Measurements from ENCODE around the gene PPP6C.
"Not testable (repeated sequence)": the region's sequence is repeated elsewhere in the genome, so short reads cannot be mapped to it uniquely, and the experiment has no call there.

PPP6C gene

GRCh38 chr9:125189361-125190289 is at the start of gene PPP6C:
TSS of gene PPP6C (minus strand) at chr9:125189803. CDS start at chr9:125189718, 85 bp downstream.
- peak; percentile 96 to 98 for DNase-seq

DNA sequence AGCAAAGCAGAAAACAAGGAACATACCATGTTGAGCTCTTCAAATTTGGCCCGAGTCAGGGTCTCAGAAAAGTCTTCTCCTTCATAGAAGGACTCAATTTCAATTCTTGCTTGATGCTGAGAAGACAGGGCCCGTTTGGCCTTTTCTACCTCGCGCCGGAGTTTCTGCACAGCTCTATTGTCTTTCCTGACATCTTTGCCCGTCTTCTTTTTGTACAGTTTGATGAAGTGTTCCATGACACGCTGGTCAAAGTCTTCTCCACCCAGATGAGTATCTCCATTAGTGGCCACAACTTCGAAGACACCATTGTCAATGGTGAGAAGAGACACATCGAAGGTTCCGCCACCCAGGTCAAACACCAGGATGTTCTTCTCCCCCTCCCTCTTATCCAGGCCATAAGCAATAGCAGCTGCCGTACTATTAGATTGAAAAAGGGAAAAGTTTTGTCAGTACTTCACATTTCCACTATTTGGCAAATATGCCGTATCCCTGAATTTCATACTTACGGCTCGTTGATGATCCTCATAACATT is 49.4 kb upstream of the PPP6C start:
- DNase-seq, result no peak

DNA sequence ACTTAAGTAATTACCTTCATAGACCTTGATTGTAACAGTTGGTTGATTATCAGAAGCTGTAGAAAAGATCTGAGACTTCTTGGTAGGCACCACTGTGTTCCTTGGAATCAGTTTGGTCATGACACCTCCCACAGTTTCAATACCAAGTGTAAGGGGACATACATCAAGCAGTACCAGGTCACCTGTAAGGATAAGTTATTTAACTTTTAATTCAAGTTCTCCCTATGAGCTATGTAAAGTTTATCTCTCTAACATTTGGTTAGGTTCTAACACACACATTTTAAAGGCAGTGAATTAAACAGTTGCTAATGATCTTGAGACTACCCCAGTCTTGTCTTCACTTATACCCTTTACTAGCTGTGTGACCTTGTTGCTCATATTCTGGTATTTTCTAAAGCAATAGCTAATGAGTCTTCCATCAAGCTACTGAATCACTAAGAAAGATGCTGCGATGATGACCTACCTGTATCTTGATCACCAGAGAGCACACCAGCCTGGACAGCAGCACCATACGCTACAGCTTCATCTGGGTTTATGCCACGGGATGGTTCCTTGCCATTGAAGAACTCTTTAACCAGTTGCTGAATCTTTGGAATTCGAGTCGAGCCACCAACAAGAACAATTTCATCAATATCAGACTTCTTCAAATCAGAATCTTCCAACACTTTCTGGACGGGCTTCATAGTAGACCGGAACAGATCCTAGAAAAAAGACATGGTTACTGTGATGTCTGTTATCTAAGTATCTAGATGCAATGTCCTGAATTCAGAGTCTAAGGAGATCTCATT is 48.7 kb upstream of the PPP6C start:
- DNase-seq, result no peak

DNA sequence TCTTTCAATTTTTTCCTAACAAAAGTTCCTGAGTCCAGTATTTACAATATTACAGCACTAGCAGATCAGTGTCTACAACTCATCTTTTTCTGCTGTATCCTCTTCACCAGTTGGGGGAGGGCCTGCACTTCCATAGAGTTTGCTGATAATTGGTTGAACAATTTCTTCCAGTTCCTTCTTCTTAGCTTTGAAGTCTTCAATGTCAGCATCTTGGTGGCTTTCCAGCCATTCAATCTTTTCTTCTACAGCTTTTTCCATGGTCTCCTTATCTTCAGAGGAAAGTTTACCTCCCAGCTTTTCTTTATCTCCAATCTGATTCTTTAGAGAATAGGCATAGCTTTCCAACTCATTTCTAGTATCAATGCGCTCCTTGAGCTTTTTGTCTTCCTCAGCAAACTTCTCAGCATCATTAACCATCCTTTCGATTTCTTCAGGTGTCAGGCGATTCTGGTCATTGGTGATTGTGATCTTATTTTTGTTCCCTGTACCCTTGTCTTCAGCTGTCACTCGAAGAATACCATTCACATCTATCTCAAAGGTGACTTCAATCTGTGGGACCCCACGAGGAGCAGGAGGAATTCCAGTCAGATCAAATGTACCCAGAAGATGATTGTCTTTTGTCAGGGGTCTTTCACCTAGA is 47.0 kb upstream of the PPP6C start:
- not testable (repeated sequence) for DNase-seq

GRCh38 chr9:125235804-125236519 is 46.4 kb upstream of the PPP6C start:
- no peak for DNase-seq

GRCh38 chr9:125234099-125234498 is 44.5 kb upstream of the PPP6C start:
- not testable (repeated sequence) for DNase-seq

- no peak for DNase-seq
These were observed 44.1 kb upstream of the PPP6C start for GRCh38 chr9:125233678-125234077.

DNA sequence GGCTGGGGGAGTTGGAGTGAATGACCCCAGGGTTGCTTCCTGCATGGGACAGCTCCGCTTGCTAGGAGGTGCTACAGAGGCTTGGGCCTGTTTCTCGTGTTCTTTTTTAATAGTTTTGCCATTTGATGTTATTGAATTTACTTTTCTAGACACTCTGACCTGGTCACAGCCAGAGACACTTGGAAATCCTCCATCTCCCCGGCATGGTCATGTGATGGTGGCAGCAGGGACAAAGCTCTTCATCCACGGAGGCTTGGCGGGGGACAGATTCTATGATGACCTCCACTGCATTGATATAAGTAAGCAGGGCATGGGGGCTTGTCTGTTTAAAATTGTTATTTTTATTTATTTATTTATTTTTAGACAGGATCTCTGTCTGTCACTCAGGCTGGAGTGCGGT is 38.2 kb upstream of the PPP6C start:
- no peak for DNase-seq

DNA sequence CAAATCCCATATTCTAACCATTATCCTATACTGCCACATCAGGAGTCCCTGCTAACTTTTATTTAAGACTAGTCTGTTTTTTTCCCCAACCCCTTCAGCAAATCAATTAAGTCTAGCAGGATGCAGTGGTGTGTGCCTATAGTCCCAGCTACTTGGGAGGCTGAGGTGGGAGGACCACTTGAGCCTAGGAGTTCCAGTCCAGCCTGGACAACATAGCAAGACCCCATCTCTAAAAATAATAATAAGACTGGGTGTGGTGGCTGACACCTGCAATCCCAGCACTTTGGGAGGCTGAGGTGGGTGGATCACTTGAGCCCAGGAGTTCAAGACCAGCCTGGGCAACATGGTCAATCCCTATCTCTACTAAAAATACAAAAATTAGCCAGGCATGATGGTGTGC is 35.3 kb upstream of the PPP6C start:
- not testable (repeated sequence) for DNase-seq

- DNase-seq, result no peak
These were observed 29.0 kb upstream of the PPP6C start for GRCh38 chr9:125218621-125219020.

- DNase-seq, result no peak
These were observed 24.6 kb upstream of the PPP6C start for GRCh38 chr9:125214186-125214585.

DNA sequence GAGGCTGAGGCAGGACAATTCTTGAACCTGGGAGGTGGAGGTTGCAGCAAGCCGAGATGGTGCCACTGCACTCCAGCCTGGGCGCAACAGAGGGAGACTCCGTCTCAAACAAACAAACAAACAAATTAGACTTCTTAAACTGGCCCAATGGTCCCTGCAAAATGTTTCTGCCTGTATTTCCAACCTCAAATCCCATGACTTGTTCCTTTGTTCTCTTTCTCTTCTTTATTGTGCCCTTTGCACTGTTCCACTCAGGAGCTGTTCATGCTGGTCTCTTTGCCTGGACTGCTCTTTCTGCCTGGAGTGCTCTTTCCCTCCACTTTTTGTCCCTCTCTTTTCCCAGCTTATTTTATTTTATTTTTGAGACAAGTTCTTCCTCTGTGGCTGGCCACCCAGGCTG is 14.9 kb upstream of the PPP6C start:
- DNase-seq, result no peak

- DNase-seq, result no peak
These were observed 13.4 kb upstream of the PPP6C start for GRCh38 chr9:125202846-125203618.

- peak; percentile 84 to 91 for DNase-seq
These were observed 10.8 kb upstream of the PPP6C start, which contains the start of gene RABEPK for GRCh38 chr9:125200216-125201047. TSS of gene RABEPK (plus strand) at chr9:125200542. CDS start at chr9:125203014, 2,472 bp downstream.

DNA sequence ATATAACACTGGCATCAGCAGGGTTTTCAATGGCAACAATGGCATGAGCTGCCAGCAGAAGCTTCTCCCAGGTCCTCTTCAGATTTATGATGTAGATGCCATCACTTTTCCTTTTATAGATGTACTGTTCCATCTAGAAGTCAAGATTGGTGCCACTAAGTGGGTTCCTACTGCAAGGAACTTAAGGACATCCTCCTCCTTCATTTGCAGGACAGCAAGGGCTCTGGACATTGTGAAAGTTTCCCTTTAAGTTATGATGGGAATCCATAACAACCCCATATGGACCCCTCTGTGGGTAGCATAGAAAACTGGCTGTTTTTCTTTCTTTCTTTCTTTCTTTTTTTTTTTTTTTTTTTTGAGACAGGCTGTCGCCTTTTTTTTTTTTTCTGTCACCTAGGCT is 6.0 kb upstream of the PPP6C start:
- DNase-seq, result not testable (repeated sequence)

- not testable (repeated sequence) for DNase-seq
These were observed 4.9 kb upstream of the PPP6C start for GRCh38 chr9:125194466-125194865.

DNA sequence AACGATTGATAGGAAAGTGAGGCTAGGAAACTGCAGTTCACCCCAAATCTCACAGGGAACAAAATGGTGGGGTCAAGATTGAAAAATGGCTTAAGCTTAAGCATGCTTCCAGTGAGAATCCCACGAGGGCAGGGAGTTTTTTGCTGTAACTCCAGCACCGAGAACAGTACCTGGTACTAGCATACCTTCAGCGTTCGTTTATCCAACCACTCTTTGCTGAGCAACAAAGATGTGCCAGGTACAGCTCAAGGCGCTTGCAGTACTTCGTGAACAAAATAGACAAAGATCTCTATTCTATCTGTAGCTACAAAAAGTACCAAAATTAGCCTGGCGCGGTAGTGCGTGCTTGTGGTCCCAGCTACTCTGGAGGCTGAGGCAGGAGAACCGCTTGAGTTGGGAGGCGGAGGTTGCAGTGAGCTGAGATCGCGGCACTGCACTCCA is 778 bp upstream of the PPP6C start:
- no peak for DNase-seq

DNA sequence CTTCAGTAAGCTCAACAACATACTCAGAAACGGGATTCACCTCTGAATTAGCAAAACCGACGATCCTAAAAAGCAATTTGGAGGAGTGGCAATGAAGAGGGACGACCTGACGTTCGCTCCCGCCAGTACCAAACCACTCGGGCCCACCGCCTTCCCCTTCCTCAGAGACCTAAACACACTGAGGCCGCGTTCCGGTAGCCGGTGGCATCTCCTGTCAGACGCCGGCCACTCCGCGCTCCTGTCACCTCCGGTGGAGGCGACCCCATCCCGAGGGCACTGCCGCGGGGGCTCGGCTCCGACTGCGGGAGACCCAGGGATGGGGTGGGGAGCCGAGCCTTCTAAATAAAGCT is 617 bp downstream of the PPP6C start:
- peak in 1 of 2 experiments; percentile 20 for DNase-seq

- no peak for DNase-seq
These were observed 6.0 kb downstream of the PPP6C start for GRCh38 chr9:125183561-125183960.

- DNase-seq, result no peak
These were observed 6.5 kb downstream of the PPP6C start for GRCh38 chr9:125183054-125183453.

Data from stimulated activated CD4-positive, alpha-beta T cell treated with anti-CD3 and anti-CD28 coated beads, Interleukin-4, amount 100 ng/mL, for 4 hours (primary cell).